ENCODE results near the gene PTPA. TPM values are rescaled to one million over a fixed set of nuclear protein-coding genes. Genes with fewer than 3 reads are reported as not detected.

The PTPA gene
- total RNA-seq = 100 to 1,000 TPM; 115 to 129 TPM

DNA sequence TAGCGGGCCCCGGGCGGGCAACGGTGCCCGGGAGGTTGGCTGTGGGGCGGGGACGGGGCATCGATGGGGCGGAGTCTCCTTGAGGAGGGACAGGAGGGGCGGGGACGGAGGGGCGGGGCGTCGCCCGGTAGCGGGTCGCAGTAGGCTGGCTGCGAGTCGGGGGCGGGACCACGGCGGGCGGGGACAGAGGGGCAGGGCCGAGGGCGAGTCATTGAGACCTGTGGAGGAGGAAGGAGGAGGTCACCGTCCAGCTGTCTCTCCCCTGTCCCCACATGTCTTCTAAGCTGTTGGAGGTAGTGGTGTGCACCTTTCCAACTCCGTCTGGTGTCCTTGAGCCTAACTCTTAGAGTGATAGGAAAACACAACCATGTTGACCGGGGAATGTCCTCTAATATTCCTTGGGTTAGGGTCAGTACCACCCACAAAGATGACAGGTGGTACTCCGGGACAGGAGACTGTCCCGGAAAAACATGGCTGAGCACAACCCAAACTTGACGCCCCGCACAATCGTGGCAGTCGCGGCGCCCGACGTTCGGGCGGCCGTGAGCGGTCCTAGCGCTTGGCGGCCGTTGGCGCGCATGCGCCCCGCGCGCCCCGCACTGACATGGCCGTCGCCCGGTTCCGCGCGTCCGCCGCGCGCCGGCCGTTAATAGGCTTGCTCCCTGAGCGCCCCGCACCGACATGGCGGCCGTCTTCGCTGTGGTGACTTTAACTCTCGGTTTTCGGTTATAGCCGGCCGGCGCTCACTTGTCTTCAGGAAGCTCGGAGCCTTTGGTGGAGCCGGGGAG lies at the start of gene PTPA, which contains the start of gene CRAT:
TSS of gene PTPA (plus strand) at position 676 of the 788 bp plus-strand sequence. CDS start 186 bp downstream, outside the sequence.
TSS of gene CRAT (minus strand) at position 54 of the 788 bp plus-strand sequence. CDS start 284 bp downstream, outside the sequence.
- H3K36me3 Mint-ChIP-seq = no peaks in the 10 kb centered on the region
- H3K27me3 Mint-ChIP-seq = no peaks in the 10 kb centered on the region
- peak within 1 kb of the TSS; percentile 94 for H3K4me3 Mint-ChIP-seq
- DNase-seq (peak; percentile 98), ATAC-seq (peak; percentile 93)
- CTCF ChIA-PET = interaction anchor here (0.7 to 4.0 kb wide), 12 partner anchors 9 to 515 kb away, joined by 3 to 31 read pairs (median 3); partner anchors contain the start of genes DOLPP1, NTMT1 and SH3GLB2
- peaks cover 35% of the 10 kb centered on the region for H3K4me1 Mint-ChIP-seq
- H3K27ac Mint-ChIP-seq = peak within 1 kb of the TSS; percentile 98
- H3K9me3 Mint-ChIP-seq (ENCODE audit: low read depth) = no peaks in the 10 kb centered on the region

DNA sequence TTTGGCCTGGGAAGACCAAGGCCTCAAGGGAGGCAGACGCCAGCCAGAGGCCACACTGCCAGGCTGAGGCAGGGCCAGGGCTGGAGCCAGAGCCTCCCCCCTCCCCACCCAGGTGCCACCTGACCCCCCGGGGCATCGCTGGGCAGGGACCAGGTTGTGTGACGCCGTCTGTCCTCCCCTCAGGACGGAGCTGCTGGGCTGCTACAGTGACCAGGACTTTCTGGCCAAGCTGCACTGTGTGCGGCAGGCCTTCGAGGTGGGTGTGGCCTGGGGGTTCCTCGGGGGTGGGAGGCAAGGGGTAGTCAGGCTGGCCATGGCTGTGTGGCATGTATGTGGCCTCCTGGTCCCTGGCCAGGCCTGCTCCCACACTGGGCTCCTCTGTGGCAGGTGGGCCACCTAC lies 48.2 kb upstream of the PTPA start:
- Mint-ChIP-seq H3K4me1 (peaks cover under 1% of the 10 kb centered on the region), H3K27ac (no peak overlapping the region), H3K9me3 (ENCODE audit: low read depth) (no peaks in the 10 kb centered on the region), H3K4me3 (no peak overlapping the region), H3K36me3 (peaks cover 13% of the 10 kb centered on the region), H3K27me3 (no peaks in the 10 kb centered on the region)
- DNase-seq = no peak
- no peak for ATAC-seq
- CTCF ChIA-PET = no interaction called here

DNA sequence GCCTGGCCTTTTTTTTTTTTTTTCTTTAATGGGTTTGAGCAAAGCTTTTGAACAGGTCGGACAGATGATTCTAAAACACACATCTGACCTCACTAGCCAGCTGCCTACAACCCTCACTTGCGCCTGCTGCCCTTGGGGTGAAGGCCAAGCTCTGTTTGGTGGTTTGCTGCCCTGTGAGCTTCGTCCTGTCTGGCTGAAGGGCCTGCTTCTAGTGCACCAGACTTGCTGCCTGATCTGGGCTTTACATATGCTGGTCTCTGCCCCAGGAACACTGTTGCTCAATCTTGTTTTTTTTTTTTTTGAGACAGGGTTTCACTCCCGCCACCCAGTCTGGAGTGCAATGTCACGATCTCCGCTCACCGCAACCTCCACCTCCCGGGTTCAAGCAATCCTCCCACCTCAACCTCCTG lies 46.7 kb upstream of the PTPA start:
- Mint-ChIP-seq H3K27me3 (no peaks in the 10 kb centered on the region), H3K27ac (no peak overlapping the region), H3K4me3 (no peak overlapping the region), H3K36me3 (peaks cover 13% of the 10 kb centered on the region), H3K4me1 (peaks cover 15% of the 10 kb centered on the region), H3K9me3 (ENCODE audit: low read depth) (no peaks in the 10 kb centered on the region)
- CTCF ChIA-PET = no interaction called here
- ATAC-seq (no peak), DNase-seq (no peak)

GRCh38 chr9:129068110-129068509 lies 43.1 kb upstream of the PTPA start:
- Mint-ChIP-seq H3K27me3 (no peaks in the 10 kb centered on the region), H3K36me3 (peaks cover 9% of the 10 kb centered on the region), H3K27ac (peak overlapping the region; percentile 79), H3K4me1 (peaks cover 37% of the 10 kb centered on the region), H3K9me3 (ENCODE audit: low read depth) (no peaks in the 10 kb centered on the region), H3K4me3 (no peak overlapping the region)
- CTCF ChIA-PET = interaction anchor here (1.0 kb wide), 1 partner anchor 9 kb away, joined by 3 read pairs; no protein-coding TSS in a partner anchor
- ATAC-seq (no peak), DNase-seq (no peak)

GRCh38 chr9:129068990-129069861 lies 42.0 kb upstream of the PTPA start:
- H3K36me3 Mint-ChIP-seq = peaks cover 7% of the 10 kb centered on the region
- DNase-seq (peak; percentile 89), ATAC-seq (peak; percentile 90)
- H3K9me3 Mint-ChIP-seq (ENCODE audit: low read depth) = no peaks in the 10 kb centered on the region
- peaks cover 48% of the 10 kb centered on the region for H3K4me1 Mint-ChIP-seq
- CTCF ChIA-PET = interaction anchor here (1.0 to 1.6 kb wide), 3 partner anchors 8 to 30 kb away, joined by 3 to 8 read pairs (median 5); partner anchors contain the start of gene DOLPP1
- peak overlapping the region; percentile 6 for H3K4me3 Mint-ChIP-seq
- H3K27me3 Mint-ChIP-seq = no peaks in the 10 kb centered on the region
- H3K27ac Mint-ChIP-seq = peak overlapping the region; percentile 79

DNA sequence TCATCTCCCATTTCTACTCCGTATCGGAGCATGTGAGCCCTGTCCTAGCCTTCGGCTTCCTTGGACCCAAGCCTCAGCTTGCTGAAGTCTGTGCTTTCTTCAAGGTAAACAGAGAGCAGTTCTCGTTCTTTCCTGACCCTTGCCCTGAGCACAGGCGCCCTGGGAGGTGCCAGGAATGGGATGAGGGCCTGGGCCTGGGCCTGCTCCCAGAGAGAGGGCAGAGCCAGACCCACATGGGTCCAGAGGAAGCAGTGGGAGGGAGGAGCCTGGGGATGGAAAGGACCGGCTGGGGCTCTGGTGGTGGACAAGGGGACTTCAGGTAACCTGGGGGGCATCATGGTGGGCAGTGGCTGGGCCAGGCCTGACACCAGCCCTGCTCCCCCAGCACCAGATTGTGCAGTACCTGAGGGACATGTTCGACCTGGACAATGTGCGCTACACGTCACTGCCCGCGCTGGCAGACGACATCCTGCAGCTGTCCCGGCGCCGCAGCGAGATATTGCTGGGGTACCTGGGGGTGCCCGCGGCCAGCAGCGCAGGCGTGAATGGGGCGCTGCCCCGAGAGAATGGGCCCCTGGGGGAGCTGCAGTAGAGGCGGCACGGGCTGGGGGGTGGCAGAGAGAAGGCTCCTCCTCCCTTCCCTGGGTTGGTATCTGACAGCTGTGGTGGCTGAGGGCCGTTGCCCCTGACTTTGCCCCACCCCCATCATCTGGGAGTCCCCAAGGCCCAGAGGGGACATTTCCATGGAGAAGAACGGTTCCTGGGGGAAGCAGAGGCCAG lies 41.2 kb upstream of the PTPA start:
- no peaks in the 10 kb centered on the region for H3K27me3 Mint-ChIP-seq
- ATAC-seq = no peak
- peaks cover 52% of the 10 kb centered on the region for H3K4me1 Mint-ChIP-seq
- no peak for DNase-seq
- H3K27ac Mint-ChIP-seq = peak overlapping the region; percentile 79
- H3K4me3 Mint-ChIP-seq = no peak overlapping the region
- peaks cover 7% of the 10 kb centered on the region for H3K36me3 Mint-ChIP-seq
- CTCF ChIA-PET = interaction anchor here (1.4 to 1.6 kb wide), 2 partner anchors 11 to 31 kb away, joined by 5 to 8 read pairs; partner anchors contain the start of gene DOLPP1
- H3K9me3 Mint-ChIP-seq (ENCODE audit: low read depth) = no peaks in the 10 kb centered on the region

DNA sequence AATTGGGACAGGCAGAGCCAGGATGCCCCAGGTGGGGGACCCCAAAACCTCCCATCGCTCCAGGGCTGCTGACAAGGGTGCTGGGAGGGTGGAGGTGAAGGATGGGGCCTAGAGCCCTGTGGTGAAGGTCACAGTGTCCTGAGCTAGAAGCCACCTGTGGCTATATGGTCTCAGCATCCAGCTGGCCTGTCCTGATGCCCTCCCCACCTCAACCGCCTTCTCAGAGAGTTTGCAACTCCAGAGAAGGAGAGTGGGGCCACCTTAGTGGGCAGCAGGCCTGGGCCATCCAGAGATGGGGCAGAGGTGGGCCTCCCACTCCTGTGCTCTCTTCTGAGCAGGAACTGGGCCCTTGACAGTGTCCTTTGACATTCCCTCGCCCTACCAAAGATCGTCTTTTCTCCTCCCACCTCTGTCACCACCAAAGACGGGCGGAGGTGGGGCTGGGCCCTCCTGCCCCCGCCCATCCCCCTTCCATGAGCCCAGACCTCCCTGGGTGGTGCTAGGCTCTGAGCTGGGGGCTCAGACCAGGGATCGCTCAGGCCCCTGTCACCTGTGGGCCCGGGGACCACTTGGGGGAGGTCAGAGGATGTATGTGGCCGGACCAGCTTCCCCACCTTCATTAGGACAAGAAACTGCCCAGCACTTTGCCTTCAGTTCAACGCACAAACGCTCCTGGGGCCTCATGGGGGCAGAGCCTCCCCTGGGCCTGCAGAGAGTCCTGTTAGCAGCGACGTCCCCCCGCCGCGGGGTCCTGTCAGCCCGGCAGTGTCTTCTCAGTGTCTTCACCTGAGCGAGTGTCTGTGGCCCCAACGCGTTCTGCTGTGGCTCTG lies 40.3 kb upstream of the PTPA start:
- no peak overlapping the region for H3K4me3 Mint-ChIP-seq
- H3K27me3 Mint-ChIP-seq = no peaks in the 10 kb centered on the region
- peak overlapping the region; percentile 40 for H3K27ac Mint-ChIP-seq
- no peak for DNase-seq
- H3K36me3 Mint-ChIP-seq = peaks cover under 1% of the 10 kb centered on the region
- ATAC-seq = no peak
- H3K9me3 Mint-ChIP-seq (ENCODE audit: low read depth) = no peaks in the 10 kb centered on the region
- peaks cover 52% of the 10 kb centered on the region for H3K4me1 Mint-ChIP-seq
- CTCF ChIA-PET = interaction anchor here (1.7 kb wide), 1 partner anchor 32 kb away, joined by 3 read pairs; no protein-coding TSS in a partner anchor

DNA sequence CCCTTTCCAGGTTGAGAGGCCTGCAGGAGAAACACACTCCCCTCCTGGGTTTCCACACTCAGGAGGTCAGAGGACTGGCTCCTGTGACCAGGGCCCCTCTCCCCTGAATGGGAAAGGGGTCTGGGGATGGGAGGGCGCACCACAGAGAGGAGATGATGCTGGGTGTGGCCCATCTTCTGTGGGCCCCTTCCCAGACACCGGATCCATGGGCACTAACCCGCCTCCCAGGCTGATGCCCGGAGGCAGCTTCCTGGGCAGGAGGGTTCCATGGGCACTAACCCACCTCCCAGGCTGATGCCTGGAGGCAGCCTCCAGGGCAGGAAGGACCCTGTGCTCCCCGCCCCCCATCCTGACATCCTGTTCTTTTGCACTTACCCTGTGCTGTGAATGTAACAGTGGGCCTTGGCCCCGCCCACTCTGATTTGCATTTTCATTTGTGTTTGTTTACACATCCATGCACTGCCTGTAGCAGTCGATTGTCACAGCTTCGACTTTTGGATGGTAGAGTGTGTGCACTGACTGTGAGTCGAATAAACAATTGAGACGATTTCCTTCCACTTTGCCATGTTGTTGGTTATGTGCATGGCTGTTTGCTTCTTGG lies 39.6 kb upstream of the PTPA start:
- H3K4me3 Mint-ChIP-seq = no peak overlapping the region
- H3K27ac Mint-ChIP-seq = peak overlapping the region; percentile 58

DNA sequence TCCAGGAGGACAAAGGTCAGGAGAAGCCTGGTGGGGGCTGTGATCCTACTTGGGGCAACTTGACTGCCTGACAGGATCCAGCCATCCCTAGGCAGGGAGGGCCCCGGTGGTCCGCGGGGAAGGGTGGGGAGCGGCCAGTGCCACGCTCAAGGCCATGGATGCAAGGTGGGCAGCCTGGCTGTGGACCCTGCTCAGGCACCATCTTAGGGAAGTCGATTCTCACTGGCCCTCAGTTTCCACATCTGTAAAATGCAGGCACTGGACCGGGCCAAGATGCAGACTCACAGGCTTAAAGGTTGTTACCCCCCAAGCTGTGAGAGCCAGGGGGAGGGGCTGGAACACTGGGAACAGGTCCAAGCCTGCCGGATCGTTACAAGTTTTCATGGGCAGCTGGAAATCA lies 39.0 kb upstream of the PTPA start:
- peak overlapping the region; percentile 58 for H3K27ac Mint-ChIP-seq
- no peak overlapping the region for H3K4me3 Mint-ChIP-seq
- H3K27me3 Mint-ChIP-seq = no peaks in the 10 kb centered on the region
- no peak for DNase-seq
- H3K9me3 Mint-ChIP-seq (ENCODE audit: low read depth) = no peaks in the 10 kb centered on the region
- H3K36me3 Mint-ChIP-seq = no peaks in the 10 kb centered on the region
- CTCF ChIA-PET = interaction anchor here (0.7 to 1.7 kb wide), 2 partner anchors 31 to 103 kb away, joined by 3 read pairs; no protein-coding TSS in a partner anchor
- ATAC-seq = no peak
- peaks cover 52% of the 10 kb centered on the region for H3K4me1 Mint-ChIP-seq

More for the DNA sequence above, 39.6 kb upstream of the PTPA start:
- H3K36me3 Mint-ChIP-seq = no peaks in the 10 kb centered on the region
- no peaks in the 10 kb centered on the region for H3K9me3 Mint-ChIP-seq (ENCODE audit: low read depth)
- DNase-seq = peak; percentile 65
- peaks cover 52% of the 10 kb centered on the region for H3K4me1 Mint-ChIP-seq
- CTCF ChIA-PET = interaction anchor here (1.7 kb wide), 1 partner anchor 31 kb away, joined by 3 read pairs; no protein-coding TSS in a partner anchor
- H3K27me3 Mint-ChIP-seq = no peaks in the 10 kb centered on the region
- ATAC-seq = no peak

DNA sequence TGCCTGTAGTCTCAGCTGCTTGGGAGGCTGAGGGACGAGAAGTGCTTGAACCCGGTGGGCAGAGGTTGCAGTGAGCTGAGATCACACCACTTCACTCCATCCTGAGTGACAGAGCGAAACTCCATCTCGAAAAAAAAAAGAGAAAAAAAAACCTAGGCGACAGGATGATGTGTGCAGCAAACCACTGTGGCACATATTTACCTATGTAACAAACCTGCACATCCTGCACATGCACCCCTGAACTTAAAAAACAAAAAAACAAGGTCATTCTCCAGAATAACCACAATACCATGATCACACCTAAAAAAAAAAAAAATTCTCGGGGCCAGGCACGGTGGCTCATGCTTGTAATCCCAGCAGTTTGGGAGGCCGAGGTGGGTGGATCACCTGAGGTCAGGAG lies 37.8 kb upstream of the PTPA start:
- Mint-ChIP-seq H3K9me3 (ENCODE audit: low read depth) (no peaks in the 10 kb centered on the region), H3K4me1 (peaks cover 49% of the 10 kb centered on the region)

GRCh38 chr9:129074106-129074505 lies 37.1 kb upstream of the PTPA start:
- Mint-ChIP-seq H3K27me3 (no peaks in the 10 kb centered on the region), H3K4me3 (no peak overlapping the region), H3K9me3 (ENCODE audit: low read depth) (no peaks in the 10 kb centered on the region), H3K27ac (peak overlapping the region; percentile 28), H3K4me1 (peaks cover 47% of the 10 kb centered on the region), H3K36me3 (no peaks in the 10 kb centered on the region)
- DNase-seq = no peak
- no peak for ATAC-seq
- CTCF ChIA-PET = interaction anchor here (1.2 to 1.9 kb wide), 2 partner anchors 57 to 100 kb away, joined by 3 to 9 read pairs; no protein-coding TSS in a partner anchor

More for the DNA sequence above, 37.8 kb upstream of the PTPA start:
- H3K4me3 Mint-ChIP-seq = peak overlapping the region; percentile 34
- no peak for DNase-seq
- H3K27ac Mint-ChIP-seq = peak overlapping the region; percentile 75
- peak; percentile 18 for ATAC-seq
- no peaks in the 10 kb centered on the region for H3K27me3 Mint-ChIP-seq
- CTCF ChIA-PET = interaction anchor here (1.2 to 1.9 kb wide), 2 partner anchors 58 to 100 kb away, joined by 3 to 9 read pairs; no protein-coding TSS in a partner anchor
- H3K36me3 Mint-ChIP-seq = no peaks in the 10 kb centered on the region

Data from activated CD8-positive, alpha-beta memory T cell treated with anti-CD3 and anti-CD28 coated beads, Interleukin-2, amount 10 ng/mL, durations not matched to agents 7 days and 5 days (primary cell).